ENCODE data around the gene TRIM17.

- TF ChIP-seq CTCF (IDR thresholded peaks at IDR 0.05; ENCODE audit: poor library complexity, severe bottlenecking) (no peak), POLR2AphosphoS5 (IDR thresholded peaks at IDR 0.05) (no peak), SMC3 (conservative IDR thresholded peaks at IDR 0.05; ENCODE audit: poor library complexity) (no peak), EZH2 (IDR thresholded peaks at IDR 0.05; ENCODE audit: borderline replicate concordance, insufficient read depth, low read length, poor library complexity, severe bottlenecking) (no peak)
Observed at GRCh38 chr1:228368801-228369607, 47.7 kb downstream of the TRIM17 start.
